ENCODE data around the gene ALG10. TPM values are rescaled to one million over a fixed set of nuclear protein-coding genes. Genes with fewer than 3 reads are reported as not detected.
"Not testable (repeated sequence)": the region's sequence is repeated elsewhere in the genome, so short reads cannot be mapped to it uniquely, and the experiment has no call there.

The ALG10 gene
- total RNA-seq = 32.1 TPM

GRCh38 chr12:34022079-34022830 is at the start of gene ALG10:
Gene ALG10, plus strand, starts transcription at chr12:34022496. Its CDS starts 104 bp downstream, at chr12:34022600.
- peak; percentile 91 for DNase-seq

DNA sequence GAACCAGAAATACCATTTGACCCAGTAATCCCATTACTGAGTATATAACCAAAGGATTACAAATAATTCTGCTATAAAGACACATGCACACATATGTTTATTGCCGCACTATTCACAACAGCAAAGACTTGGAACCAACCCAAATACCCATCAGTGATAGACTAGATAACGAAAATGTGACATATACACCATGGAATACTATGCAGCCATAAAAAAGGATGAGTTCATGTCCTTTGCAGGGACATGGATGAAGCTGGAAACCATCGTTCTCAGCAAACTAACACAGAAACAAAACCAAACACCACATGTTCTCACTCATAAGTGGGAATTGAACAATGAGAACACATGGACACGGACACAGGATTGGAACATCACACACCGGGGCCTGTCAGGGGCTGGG is 49.4 kb upstream of the ALG10 start:
- not testable (repeated sequence) for DNase-seq

GRCh38 chr12:33977887-33978286 is 44.4 kb upstream of the ALG10 start:
- no peak for DNase-seq

DNA sequence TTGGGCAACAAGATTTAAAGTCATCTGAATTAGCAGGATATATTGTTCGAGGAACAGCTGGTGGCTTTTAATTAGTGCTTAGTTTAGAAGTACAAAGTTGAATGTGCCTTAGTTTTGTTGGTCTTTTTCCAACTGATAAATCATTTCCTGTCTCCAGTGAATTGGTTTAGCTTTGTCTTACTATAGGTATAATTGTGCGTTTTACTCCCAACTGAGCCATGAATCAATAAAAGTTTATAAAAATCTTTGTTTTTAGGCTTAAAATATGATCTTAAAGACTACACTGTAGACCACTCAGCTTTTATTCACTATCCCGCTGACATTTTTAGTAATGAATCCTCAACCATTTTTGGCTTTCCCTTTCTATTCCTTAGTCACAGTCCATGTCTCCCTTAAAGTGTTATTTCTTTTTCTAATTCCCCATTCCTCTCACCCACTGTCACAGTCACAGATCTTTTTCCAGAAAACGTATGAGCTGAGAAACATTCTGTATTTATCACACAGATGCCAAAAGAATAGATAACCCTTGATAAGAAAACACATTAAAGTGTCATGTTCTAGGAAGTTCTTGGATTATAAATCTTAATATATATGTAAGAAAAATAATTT is 34.0 kb upstream of the ALG10 start:
- DNase-seq = no peak

GRCh38 chr12:33988913-33989312 is 33.4 kb upstream of the ALG10 start:
- DNase-seq = no peak

DNA sequence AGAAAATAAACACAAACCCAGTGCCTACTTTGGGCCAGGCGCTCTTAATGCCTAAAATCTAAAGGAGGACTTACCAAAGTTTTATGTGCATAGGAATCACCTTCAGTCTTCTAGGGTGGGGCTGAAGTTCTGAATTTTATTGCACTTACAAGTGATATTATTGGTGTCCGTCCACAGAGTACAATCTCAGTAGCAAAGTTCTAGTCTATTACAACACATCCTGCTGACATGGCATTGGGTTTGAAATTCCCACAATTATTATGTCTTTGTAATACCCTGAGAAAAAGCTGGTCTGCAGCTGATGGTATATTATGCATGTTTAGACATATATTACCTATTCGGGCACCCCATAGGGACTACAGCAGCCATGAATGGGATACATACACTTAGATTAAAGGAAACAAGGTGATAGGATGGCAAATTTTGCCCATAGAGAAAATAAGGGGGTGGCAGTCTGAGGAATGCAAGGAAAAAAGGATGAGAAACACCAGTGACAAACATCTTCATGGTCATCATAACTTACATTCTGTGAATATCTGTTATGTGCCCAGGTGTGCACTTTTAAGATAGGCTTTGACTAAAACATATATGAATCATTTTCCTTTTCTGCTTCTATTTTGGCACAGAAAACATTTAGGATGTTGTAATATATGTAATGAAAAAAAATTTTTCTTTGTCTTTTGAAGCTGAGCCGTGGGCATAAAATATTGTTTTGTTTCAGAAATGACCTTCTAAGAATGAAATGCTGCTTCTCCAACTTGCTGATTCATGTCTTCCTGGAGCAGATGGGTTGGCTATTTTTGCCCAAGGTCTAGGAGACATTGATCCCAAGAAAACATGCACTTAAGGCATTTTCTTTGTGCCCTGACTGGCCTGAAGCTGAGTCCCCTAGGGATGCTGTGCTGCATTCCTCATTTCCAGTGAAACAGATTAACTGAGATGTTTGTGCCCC is 27.2 kb upstream of the ALG10 start:
- DNase-seq = no peak

- not testable (repeated sequence) for DNase-seq
Observed at GRCh38 chr12:34008835-34009234, 13.5 kb upstream of the ALG10 start.

GRCh38 chr12:34016361-34016760 is 5.9 kb upstream of the ALG10 start:
- DNase-seq = no peak

- DNase-seq = no peak
Observed at GRCh38 chr12:34021071-34021470, 1.2 kb upstream of the ALG10 start.

- DNase-seq = not testable (repeated sequence)
Observed at GRCh38 chr12:34027661-34028060, 5.4 kb downstream of the ALG10 start.

DNA sequence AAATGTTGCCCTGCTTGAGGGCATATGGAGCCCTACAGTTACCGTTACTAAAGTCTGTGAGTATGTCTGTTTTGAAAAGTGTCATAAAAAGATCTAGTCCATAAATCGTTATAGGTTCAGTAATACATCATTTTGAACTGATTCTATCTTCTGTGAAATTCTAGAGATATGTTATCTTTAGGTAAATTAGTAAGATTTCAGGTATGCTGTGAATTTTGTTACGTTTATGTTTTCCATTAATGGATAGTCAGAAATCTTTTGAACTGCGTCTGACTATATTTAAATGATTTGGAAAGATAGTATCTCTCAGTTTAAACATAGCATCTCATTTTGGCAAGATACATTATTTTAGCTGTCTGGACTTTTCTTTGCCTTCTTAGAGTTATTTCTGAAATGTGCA is 8.3 kb downstream of the ALG10 start:
- no peak for DNase-seq

GRCh38 chr12:34033628-34034296 is 11.5 kb downstream of the ALG10 start:
- DNase-seq = no peak

DNA sequence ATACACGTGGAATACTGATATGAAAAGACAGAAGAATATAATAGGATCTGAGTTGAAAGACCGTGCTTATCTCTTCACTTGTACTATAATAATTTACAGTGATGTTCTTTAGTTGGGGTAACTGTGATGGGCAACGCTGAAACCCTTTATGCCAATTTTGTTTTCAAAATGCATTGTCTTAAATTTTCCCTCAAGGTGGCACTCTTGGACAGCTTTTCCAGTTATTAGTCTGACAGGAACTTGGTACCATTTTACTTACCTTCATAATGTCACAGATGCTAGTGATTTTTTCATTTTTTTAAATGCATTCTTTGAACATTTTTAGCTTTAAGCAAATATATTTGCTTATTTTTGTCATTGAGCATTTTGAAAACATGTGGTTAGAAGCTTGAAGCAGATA is 16.1 kb downstream of the ALG10 start:
- not testable (repeated sequence) for DNase-seq

DNA sequence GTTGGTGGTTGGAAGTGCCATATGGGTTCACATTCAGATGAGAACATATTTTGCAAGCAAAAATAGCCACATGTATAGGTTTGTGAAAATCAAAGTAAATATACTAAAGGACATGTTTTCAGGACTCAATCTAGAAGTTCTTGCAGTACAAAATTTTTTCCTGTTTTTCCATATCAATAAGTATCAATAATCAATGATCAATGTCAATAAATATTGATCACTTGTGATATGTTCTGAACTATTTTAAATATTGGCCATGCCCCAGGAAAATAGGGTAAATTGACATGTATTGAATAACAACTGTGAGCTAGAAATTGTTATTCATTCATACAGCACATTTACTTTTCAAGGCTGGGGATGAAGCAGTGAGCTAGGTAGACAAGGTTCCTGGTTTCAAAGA is 24.3 kb downstream of the ALG10 start:
- no peak for DNase-seq

DNA sequence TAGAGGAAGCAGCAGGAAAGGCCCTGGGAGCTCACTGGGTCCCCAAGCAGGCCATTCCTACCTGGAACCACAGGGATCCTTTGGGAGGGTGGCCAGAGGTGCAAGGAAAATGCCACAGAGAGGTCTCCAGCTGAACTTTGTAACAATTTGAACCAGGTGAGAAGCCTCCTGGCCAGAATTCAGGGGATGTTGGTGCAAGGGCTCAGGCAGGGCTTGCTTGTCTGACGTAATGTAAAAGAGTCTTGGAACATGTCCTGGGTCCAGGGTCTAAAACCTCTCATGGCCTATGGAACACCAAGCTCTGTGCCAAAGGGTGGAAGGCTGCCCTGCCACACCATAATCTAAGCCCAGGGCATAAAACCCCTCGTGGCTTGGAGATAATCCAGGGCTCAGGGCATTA is 25.6 kb downstream of the ALG10 start:
- DNase-seq = not testable (repeated sequence)

DNA sequence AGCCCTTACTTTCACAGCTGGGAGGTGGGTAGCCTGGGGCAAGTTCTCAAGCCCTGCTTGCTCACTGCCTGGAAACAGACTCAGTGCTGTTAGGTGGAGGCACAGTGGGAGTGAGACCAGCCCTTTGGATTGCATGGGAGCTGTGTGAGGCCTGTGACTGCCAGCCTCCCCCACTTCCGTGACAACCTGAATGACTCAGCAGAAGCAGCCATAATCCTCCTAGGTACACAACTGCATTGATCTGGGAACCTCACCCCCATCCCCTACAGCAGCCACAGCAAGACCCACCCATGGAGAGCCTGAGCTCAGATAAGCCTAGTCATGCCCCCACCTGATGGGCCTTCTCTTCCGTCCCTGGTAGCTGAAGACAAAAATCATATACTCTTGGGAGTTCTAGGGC is 26.4 kb downstream of the ALG10 start:
- no peak for DNase-seq

DNA sequence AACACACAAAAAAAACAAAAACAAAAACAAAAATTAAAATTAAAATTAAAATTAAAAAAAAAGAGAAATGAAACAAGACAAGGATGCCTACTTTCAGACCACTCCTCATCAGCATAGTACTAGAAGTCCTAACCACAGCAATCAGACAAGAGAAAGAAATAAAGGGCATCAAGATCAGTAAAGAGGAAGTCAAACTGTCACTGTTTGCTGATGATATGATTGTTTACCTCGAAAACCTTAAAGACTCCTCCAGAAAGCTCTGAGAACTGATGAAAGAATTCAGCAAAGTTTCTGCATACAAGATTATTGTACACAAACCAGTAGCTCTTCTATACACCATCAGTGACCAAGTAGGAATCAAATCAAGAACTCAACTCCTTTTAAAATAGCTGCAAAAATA is 29.2 kb downstream of the ALG10 start:
- no peak for DNase-seq

DNA sequence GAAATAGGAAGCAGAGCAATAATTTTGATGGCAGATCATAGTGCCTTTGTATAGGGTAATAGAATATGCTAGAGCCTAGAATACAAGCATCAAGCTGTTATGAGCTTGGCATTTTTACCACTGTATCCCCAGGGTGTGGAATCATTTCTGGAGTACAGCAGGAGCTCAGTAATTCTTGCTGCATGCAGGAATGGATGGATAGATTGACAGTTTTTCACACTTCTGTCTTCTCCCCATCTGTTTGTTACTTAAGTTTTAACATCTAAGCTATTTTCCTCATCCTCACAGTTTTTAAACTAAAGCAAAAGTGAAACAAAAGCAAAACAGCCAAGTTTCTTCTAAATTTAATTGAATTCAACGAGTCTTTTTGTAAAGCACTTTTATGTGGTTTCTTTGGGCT is 32.6 kb downstream of the ALG10 start:
- DNase-seq = no peak

Data from occipital lobe (tissue), 2 donors.